HepG2 (cell line): ENCODE measurements around the gene ABI3BP. TPM values are rescaled to one million over a fixed set of nuclear protein-coding genes. Genes with fewer than 3 reads are reported as not detected.

Experiments
- ATAC-seq: fragments of 200-7000 bp; cut with Tn5 transposase; 3 replicates; pipeline ENCODE4 v1.9.1; 2020; ENCODE audit warnings: mild to moderate bottlenecking, moderate library complexity
- BruUV-seq: library from RNA; stranded (reverse); fragments of 400-500 nt; replicated peaks from 2 replicates; lab custom pipeline; 2021; lab: Mats Ljungman, UMichigan
- CTCF ChIA-PET: fragments of 300-600 bp; formaldehyde crosslinking; extraction: SDS; loops from one replicate; lab custom pipeline; 2021; ENCODE audit warnings: low total read pairs, inconsistent platforms, low intra/inter-chr PET ratio; lab: Yijun Ruan, JAX
- POLR2A ChIA-PET: fragments of 350-600 bp; sonication (Branson Sonifier 250); formaldehyde crosslinking; loops from one replicate; lab custom pipeline; 2020; ENCODE audit warnings: antibody characterized with exemption, inconsistent platforms; lab: Yijun Ruan, JAX
- DNase-seq: peaks from one replicate; pipeline ENCODE4 v3.0.0-alpha.2; 2015; ENCODE audit warnings: low spot score
- FAIRE-seq: peaks from 3 replicates; lab custom pipeline; 2011; peaks lifted over from hg19 to GRCh38; lab: Jason Lieb, UNC
- H2AFZ ChIP-seq: one replicate; pipeline ENCODE4 v1.6.1; 2011; ENCODE audit warnings: low read length, inconsistent platforms
- H3K27ac ChIP-seq: fragments of 300-600 bp; 3 replicates; pipeline ENCODE4 v1.8.0; 2011; ENCODE audit warnings: mixed run types, mild to moderate bottlenecking, mixed read lengths, low read length, inconsistent platforms; ENCODE audit not compliant: insufficient read depth; ENCODE audit errors: extremely low read length
- H3K27me3 ChIP-seq, 2 experiments: fragments of 200-600 bp in 1 of 2; 2 replicates in 1 of 2; 3 replicates in 1 of 2; pipeline versions ENCODE4 v1.6.0 to v1.8.0; 2011; ENCODE audit warnings: low read length in 2 of 2, mild to moderate bottlenecking in 2 of 2, moderate library complexity in 2 of 2, inconsistent platforms in 1 of 2; ENCODE audit not compliant: insufficient read depth in 2 of 2, control insufficient read depth in 1 of 2
- H3K36me3 ChIP-seq, 2 experiments: fragments of 200-600 bp in 1 of 2; replicated peaks in 1 of 2; 2 replicates in 1 of 2; 3 replicates in 1 of 2; pipeline versions ENCODE4 v1.5.1 to v1.8.0; 2011; ENCODE audit warnings: low read length in 2 of 2, inconsistent platforms in 1 of 2; ENCODE audit not compliant: insufficient read depth in 2 of 2, control insufficient read depth in 1 of 2
- H3K4me1 ChIP-seq: 2 replicates; pipeline ENCODE4 v1.5.1; 2012; ENCODE audit warnings: low read length, inconsistent platforms; ENCODE audit not compliant: insufficient read depth
- H3K4me2 ChIP-seq: 2 replicates; pipeline ENCODE4 v1.6.0; 2011; ENCODE audit warnings: low read depth, low read length, inconsistent platforms
- H3K4me3 ChIP-seq, 3 experiments: fragments of 200-600 bp in 1 of 3; sonication (generic), shearing (Covaris generic) in 1 of 3; replicated peaks in 1 of 3; 2 replicates each; pipeline ENCODE4 v1.5.1; 2011 to 2016; ENCODE audit warnings: low read length in 3 of 3, inconsistent platforms in 2 of 3, low read depth in 2 of 3, mild to moderate bottlenecking in 2 of 3, control low read depth in 1 of 3, mixed read lengths in 1 of 3; ENCODE audit not compliant: insufficient read depth in 1 of 3
- H3K79me2 ChIP-seq: one replicate; pipeline ENCODE4 v1.6.1; 2011; ENCODE audit warnings: low read length, inconsistent platforms; ENCODE audit not compliant: insufficient read depth
- H3K9ac ChIP-seq: 2 replicates; pipeline ENCODE4 v1.6.0; 2011; ENCODE audit warnings: mild to moderate bottlenecking, low read depth, low read length, inconsistent platforms; ENCODE audit not compliant: insufficient read depth
- H3K9me3 ChIP-seq: 2 replicates; pipeline ENCODE4 v1.5.1; 2012; ENCODE audit warnings: mild to moderate bottlenecking, low read length
- H4K20me1 ChIP-seq: 2 replicates; pipeline ENCODE4 v1.6.0; 2011; ENCODE audit warnings: inconsistent platforms, mild to moderate bottlenecking, low read length, moderate library complexity; ENCODE audit not compliant: insufficient read depth
- GPBP1L1 ChIP-seq: sonication (generic); formaldehyde crosslinking; IDR thresholded peaks from 2 replicates; pipeline ENCODE4 v1.5.0; 2020; ENCODE audit warnings: mild to moderate bottlenecking, missing genetic modification reagents
- NRL ChIP-seq: sonication (generic); formaldehyde crosslinking; IDR thresholded peaks from 2 replicates; pipeline ENCODE4 v1.5.0; 2020; ENCODE audit warnings: missing genetic modification reagents, mild to moderate bottlenecking, moderate library complexity, borderline replicate concordance
- RORA ChIP-seq: sonication (generic); formaldehyde crosslinking; IDR thresholded peaks from 2 replicates; pipeline ENCODE4 v1.5.0; 2020; ENCODE audit warnings: mild to moderate bottlenecking, missing genetic modification reagents, moderate library complexity
- SNAPC2 ChIP-seq: sonication (generic); formaldehyde crosslinking; IDR thresholded peaks from 2 replicates; pipeline ENCODE4 v1.8.1; 2022; ENCODE audit warnings: mild to moderate bottlenecking, missing genetic modification reagents
- WGBS: methylation state at CpG from one replicate; pipeline ENCODE4 v1.1.6; 2017; ENCODE audit warnings: low lambda C conversion rate; 5-methylcytosine and 5-hydroxymethylcytosine counted together
- in situ Hi-C: cut with HindIII; loops from 2 replicates; pipeline ENCODE4 v1.10.0; 2017; ENCODE audit warnings: low pct_unique_long_range_greater_than_20kb; ENCODE audit not compliant: extremely low pct_ligation_motif_present
- intact Hi-C: fragments of 100-400 bp; cut with micrococcal nuclease; formaldehyde crosslinking; loops from one replicate; pipeline ENCODE4 v1.10.0; 2022; ENCODE audit not compliant: unreplicated experiment
- polyA plus RNA-seq, 8 experiments: library from polyadenylated mRNA; depleted of rRNA in 3 of 8; stranded (reverse) in 7 of 8; unstranded in 1 of 8; fragments of >200 nt; fragmentation: Illumina TruSeq in 4 of 8; extraction: Trizol in 4 of 8; gene quantifications; 2 replicates each; pipeline versions ENCODE4 v1.2.1 to v1.2.3, GENCODE V29; 2011 to 2016; ENCODE audit warnings: low read depth in 4 of 8, missing spikeins in 1 of 8, mixed read lengths in 1 of 8; ENCODE audit not compliant: insufficient read depth in 1 of 8
- total RNA-seq, 5 experiments: library from RNA; depleted of rRNA; stranded (reverse); fragments of >200 nt; fragmentation: Illumina TruSeq; extraction: Trizol; gene quantifications; 2 replicates each; pipeline ENCODE4 v1.2.3, GENCODE V29; 2016; ENCODE audit warnings: low read depth in 1 of 5
- TF ChIP-seq, protein P1 (sequence below): sonication (generic); formaldehyde crosslinking; IDR thresholded peaks from 2 replicates; pipeline ENCODE4 v1.9.0; 2021; ENCODE audit warnings: missing genetic modification reagents, mild to moderate bottlenecking, borderline replicate concordance

ABI3BP gene
- total and polyA plus RNA-seq, 2 of the 13 experiments (the other 11 are each of a cell fraction or from before 2014, with no cell fraction given) = not detected

- no peaks in the 10 kb centered on the region for H3K79me2 ChIP-seq
- in situ Hi-C loops = no loop called here
- no peak overlapping the region for H3K4me3 ChIP-seq
- no peak overlapping the region for H3K27ac ChIP-seq
- no peaks in the 10 kb centered on the region for H3K36me3 ChIP-seq
- H3K27me3 ChIP-seq = 0 out of 5 replicates have a peak, but pooled peaks cover 0 to 4% of the 10 kb centered on the region in 2 experiments
- FAIRE-seq = no peak
- H3K9ac ChIP-seq = no peak overlapping the region
- no peaks in the 10 kb centered on the region for H3K4me1 ChIP-seq
- H4K20me1 ChIP-seq = no peaks in the 10 kb centered on the region
- no peak for DNase-seq
- H3K9me3 ChIP-seq = no peaks in the 10 kb centered on the region
- CTCF ChIA-PET = no interaction called here
- H3K4me2 ChIP-seq = no peak overlapping the region
- TF ChIP-seq NRL (CRISPR knock-in tag) (no peak), SNAPC2 (CRISPR knock-in tag) (no peak), GPBP1L1 (CRISPR knock-in tag) (no peak), RORA (CRISPR knock-in tag) (no peak)
- TF ChIP-seq, protein P1, sequence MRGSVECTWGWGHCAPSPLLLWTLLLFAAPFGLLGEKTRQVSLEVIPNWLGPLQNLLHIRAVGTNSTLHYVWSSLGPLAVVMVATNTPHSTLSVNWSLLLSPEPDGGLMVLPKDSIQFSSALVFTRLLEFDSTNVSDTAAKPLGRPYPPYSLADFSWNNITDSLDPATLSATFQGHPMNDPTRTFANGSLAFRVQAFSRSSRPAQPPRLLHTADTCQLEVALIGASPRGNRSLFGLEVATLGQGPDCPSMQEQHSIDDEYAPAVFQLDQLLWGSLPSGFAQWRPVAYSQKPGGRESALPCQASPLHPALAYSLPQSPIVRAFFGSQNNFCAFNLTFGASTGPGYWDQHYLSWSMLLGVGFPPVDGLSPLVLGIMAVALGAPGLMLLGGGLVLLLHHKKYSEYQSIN (CRISPR knock-in tag) = no peak
- TF ChIP-seq, all 625 proteins: peak for 0
- 24% methylated on average over 2 of the region's 2 CpGs for WGBS
- no peak for ATAC-seq
- H2AFZ ChIP-seq = no peak overlapping the region
- POLR2A ChIA-PET = no interaction called here
- intact Hi-C loops = no loop called here
- no TSS peak for BruUV-seq
Observed at GRCh38 chr3:100864471-100865250, 128.6 kb downstream of the ABI3BP start.
